Measurements from ENCODE around the gene MT1X.

The MT1X gene

GRCh38 chr16:56710181-56710737, 28.0 kb downstream of the MT1X start:
- Histone ChIP-seq H3K36me3 (replicated peaks; ENCODE audit: low read depth, low read length) (no peaks in the 10 kb centered on the region), H4K20me1 (ENCODE audit: insufficient read depth, low read length) (no peaks in the 10 kb centered on the region), H3K79me2 (ENCODE audit: low read length) (no peaks in the 10 kb centered on the region), H3K4me1 (ENCODE audit: low read length) (no peaks in the 10 kb centered on the region), H2AFZ (ENCODE audit: low read depth, low read length) (no peak overlapping the region), H3K9me3 (ENCODE audit: insufficient read depth, low read length) (no peaks in the 10 kb centered on the region), H3K9ac (ENCODE audit: low read length) (no peak overlapping the region), H3K4me2 (ENCODE audit: low read length) (no peak overlapping the region), H3K4me3 (ENCODE audit: low read length) (no peak overlapping the region), H3K27me3 (ENCODE audit: low read depth, low read length) (peaks cover 9% of the 10 kb centered on the region), H3K27ac (ENCODE audit: low read length) (no peak overlapping the region)
- TF ChIP-seq EZH2phosphoT487 (IDR thresholded peaks at IDR 0.05; ENCODE audit: low read depth): no peak
- TF ChIP-seq, protein P1, sequence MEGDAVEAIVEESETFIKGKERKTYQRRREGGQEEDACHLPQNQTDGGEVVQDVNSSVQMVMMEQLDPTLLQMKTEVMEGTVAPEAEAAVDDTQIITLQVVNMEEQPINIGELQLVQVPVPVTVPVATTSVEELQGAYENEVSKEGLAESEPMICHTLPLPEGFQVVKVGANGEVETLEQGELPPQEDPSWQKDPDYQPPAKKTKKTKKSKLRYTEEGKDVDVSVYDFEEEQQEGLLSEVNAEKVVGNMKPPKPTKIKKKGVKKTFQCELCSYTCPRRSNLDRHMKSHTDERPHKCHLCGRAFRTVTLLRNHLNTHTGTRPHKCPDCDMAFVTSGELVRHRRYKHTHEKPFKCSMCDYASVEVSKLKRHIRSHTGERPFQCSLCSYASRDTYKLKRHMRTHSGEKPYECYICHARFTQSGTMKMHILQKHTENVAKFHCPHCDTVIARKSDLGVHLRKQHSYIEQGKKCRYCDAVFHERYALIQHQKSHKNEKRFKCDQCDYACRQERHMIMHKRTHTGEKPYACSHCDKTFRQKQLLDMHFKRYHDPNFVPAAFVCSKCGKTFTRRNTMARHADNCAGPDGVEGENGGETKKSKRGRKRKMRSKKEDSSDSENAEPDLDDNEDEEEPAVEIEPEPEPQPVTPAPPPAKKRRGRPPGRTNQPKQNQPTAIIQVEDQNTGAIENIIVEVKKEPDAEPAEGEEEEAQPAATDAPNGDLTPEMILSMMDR (IDR thresholded peaks at IDR 0.05; ENCODE audit: low read depth, low read length): no peak

DNA sequence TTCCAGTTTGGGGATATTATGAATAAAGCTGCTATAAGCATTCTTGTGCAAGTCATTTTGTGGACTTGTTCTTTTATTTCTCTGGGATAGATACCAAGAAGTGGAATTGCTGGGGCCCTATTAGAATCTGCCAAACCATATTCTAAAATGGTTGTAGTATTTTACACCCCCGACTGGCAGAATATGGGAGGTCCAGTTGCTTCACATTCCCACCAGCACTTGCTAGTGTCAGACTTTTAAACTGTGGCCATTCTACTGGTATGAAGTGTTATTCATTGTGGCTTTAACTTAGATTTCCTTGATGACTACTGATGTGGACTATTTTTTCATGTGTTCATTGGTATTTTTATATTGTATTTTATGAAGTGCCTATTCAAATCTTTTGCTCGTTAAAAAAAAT, 29.6 kb downstream of the MT1X start:
- no peak for TF ChIP-seq EZH2phosphoT487 (IDR thresholded peaks at IDR 0.05; ENCODE audit: low read depth)
- TF ChIP-seq, protein P1 (IDR thresholded peaks at IDR 0.05; ENCODE audit: low read depth, low read length): no peak
- Histone ChIP-seq H3K9ac (ENCODE audit: low read length) (no peak overlapping the region), H3K9me3 (ENCODE audit: insufficient read depth, low read length) (no peaks in the 10 kb centered on the region), H3K4me2 (ENCODE audit: low read length) (no peak overlapping the region), H3K4me1 (ENCODE audit: low read length) (no peaks in the 10 kb centered on the region), H3K27me3 (ENCODE audit: low read depth, low read length) (peaks cover 9% of the 10 kb centered on the region), H3K27ac (ENCODE audit: low read length) (no peak overlapping the region), H2AFZ (ENCODE audit: low read depth, low read length) (no peak overlapping the region), H3K79me2 (ENCODE audit: low read length) (no peaks in the 10 kb centered on the region), H4K20me1 (ENCODE audit: insufficient read depth, low read length) (no peaks in the 10 kb centered on the region), H3K36me3 (replicated peaks; ENCODE audit: low read depth, low read length) (no peaks in the 10 kb centered on the region), H3K4me3 (ENCODE audit: low read length) (no peak overlapping the region)

DNA sequence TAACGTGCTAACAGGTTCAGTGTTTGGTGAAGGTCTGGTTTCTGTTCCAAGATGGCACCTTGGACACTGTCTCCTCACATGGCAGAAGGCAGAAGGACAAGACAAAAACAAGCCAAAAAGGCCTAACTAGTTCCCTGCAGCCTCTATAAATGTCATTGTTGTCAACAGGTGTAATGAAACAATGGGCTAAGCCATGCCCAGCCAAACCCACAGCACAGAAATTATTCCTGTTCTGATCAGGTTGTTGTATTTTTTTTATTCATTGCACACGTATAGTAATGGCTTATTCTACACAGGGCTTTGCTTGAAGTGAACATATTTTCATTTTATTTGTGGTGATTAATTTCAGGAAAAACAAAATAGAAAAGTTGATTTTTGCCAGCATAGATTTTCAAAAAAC, 31.5 kb downstream of the MT1X start:
- Histone ChIP-seq H3K4me1 (ENCODE audit: low read length) (no peaks in the 10 kb centered on the region), H3K27ac (ENCODE audit: low read length) (no peak overlapping the region), H3K9ac (ENCODE audit: low read length) (no peak overlapping the region), H4K20me1 (ENCODE audit: insufficient read depth, low read length) (no peaks in the 10 kb centered on the region), H3K27me3 (ENCODE audit: low read depth, low read length) (peaks cover 2% of the 10 kb centered on the region; the same call in 1 of the 2 replicates), H3K79me2 (ENCODE audit: low read length) (no peaks in the 10 kb centered on the region), H2AFZ (ENCODE audit: low read depth, low read length) (no peak overlapping the region), H3K9me3 (ENCODE audit: insufficient read depth, low read length) (no peaks in the 10 kb centered on the region), H3K36me3 (replicated peaks; ENCODE audit: low read depth, low read length) (no peaks in the 10 kb centered on the region), H3K4me2 (ENCODE audit: low read length) (no peak overlapping the region), H3K4me3 (ENCODE audit: low read length) (no peak overlapping the region)
- no peak for TF ChIP-seq EZH2phosphoT487 (IDR thresholded peaks at IDR 0.05; ENCODE audit: low read depth)
- TF ChIP-seq, protein P1 (IDR thresholded peaks at IDR 0.05; ENCODE audit: low read depth, low read length): no peak

- no peak overlapping the region for H3K27ac ChIP-seq (ENCODE audit: low read length)
- no peaks in the 10 kb centered on the region for H3K36me3 ChIP-seq (replicated peaks; ENCODE audit: low read depth, low read length)
- H3K4me2 ChIP-seq (ENCODE audit: low read length): no peak overlapping the region
- H2AFZ ChIP-seq (ENCODE audit: low read depth, low read length): no peak overlapping the region
- no peaks in the 10 kb centered on the region for H3K4me1 ChIP-seq (ENCODE audit: low read length)
- H3K79me2 ChIP-seq (ENCODE audit: low read length): no peaks in the 10 kb centered on the region
- H3K9me3 ChIP-seq (ENCODE audit: insufficient read depth, low read length): no peaks in the 10 kb centered on the region
- TF ChIP-seq, protein P1 (IDR thresholded peaks at IDR 0.05; ENCODE audit: low read depth, low read length): no peak
- no peak for TF ChIP-seq EZH2phosphoT487 (IDR thresholded peaks at IDR 0.05; ENCODE audit: low read depth)
- no peak overlapping the region for H3K4me3 ChIP-seq (ENCODE audit: low read length)
- no peak overlapping the region for H3K9ac ChIP-seq (ENCODE audit: low read length)
- no peaks in the 10 kb centered on the region for H4K20me1 ChIP-seq (ENCODE audit: insufficient read depth, low read length)
- 0 out of 2 replicates have a peak, but pooled peaks cover under 1% of the 10 kb centered on the region for H3K27me3 ChIP-seq (ENCODE audit: low read depth, low read length)
Observed at GRCh38 chr16:56715126-56715525, 32.9 kb downstream of the MT1X start.
